IPS DF 6.9 (cell line): ENCODE results near the gene TMC3.

Experiments used
- DNase-seq: peaks from one replicate; pipeline ENCODE4 v3.0.0-alpha.2; 2013; ENCODE audit warnings: low read depth, low spot score
- H3K27ac ChIP-seq: one replicate; pipeline ENCODE4 v1.5.1; 2013; ENCODE audit warnings: low read length, control low read depth
- H3K27me3 ChIP-seq: 2 replicates; pipeline ENCODE4 v1.6.1; 2013; ENCODE audit warnings: mild to moderate bottlenecking, low read length; ENCODE audit not compliant: control insufficient read depth, insufficient read depth
- H3K36me3 ChIP-seq: 2 replicates; pipeline ENCODE4 v1.6.1; 2013; ENCODE audit warnings: low read length; ENCODE audit not compliant: control insufficient read depth, insufficient read depth
- H3K4me1 ChIP-seq: 2 replicates; pipeline ENCODE4 v1.6.1; 2013; ENCODE audit warnings: low read length; ENCODE audit not compliant: control insufficient read depth, insufficient read depth
- H3K4me3 ChIP-seq: 2 replicates; pipeline ENCODE4 v1.5.1; 2013; ENCODE audit warnings: mild to moderate bottlenecking, low read length
- H3K9me3 ChIP-seq: 2 replicates; pipeline ENCODE4 v1.6.1; 2013; ENCODE audit warnings: low read length, inconsistent platforms; ENCODE audit not compliant: control insufficient read depth, insufficient read depth
- WGBS: extraction: QIAGEN DNeasy Blood & Tissue Kit; methylation state at CpG from one replicate; pipeline ENCODE4 v1.1.7; 2013; ENCODE audit warnings: mixed read lengths, missing lambda C conversion rate; ENCODE audit not compliant: insufficient read length, insufficient coverage; 5-methylcytosine and 5-hydroxymethylcytosine counted together

TMC3 gene

GRCh38 chr15:81372575-81372974 is 1.4 kb downstream of the TMC3 start:
- no CpG with 5 or more reads among the region's 3 CpGs for WGBS
- no peaks in the 10 kb centered on the region for H3K4me1 ChIP-seq

DNA sequence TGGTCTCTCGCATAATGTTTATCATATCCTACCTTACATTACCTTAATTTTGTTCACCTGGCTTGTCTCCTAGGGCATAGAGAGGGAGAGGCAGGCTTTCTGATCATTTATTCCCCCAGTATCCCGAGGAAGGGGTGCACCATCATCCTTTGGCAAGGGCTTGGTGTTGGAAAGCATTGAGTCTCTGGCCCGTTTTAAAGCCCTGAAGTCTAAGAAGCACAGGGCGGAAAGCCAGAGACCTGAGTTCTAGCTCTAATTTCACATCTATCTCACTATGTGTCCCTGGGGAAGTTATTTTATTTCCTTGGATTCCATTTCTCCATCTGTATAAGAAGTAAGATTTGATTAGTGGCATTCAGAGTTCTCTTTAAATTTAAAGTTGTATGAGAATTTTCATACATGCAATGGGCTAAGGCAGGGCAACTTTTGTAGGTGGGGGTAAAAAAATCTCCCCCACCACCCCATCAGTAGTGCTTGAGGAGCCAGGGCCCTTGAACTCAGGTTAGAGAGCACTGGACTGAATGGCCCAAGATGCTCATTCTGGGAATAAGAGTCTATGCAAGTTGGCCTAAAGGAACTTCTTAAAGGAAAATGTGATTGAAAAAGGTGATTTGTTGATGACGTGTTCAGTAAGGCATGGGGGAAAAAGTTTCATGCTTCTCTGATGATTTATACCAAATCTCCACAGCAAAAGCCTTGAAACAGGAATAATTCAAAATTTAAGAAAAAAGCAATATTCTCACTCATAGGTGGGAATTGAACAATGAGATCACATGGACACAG is 10.1 kb downstream of the TMC3 start:
- DNase-seq: no peak
- WGBS: no CpG with 5 or more reads among the region's 5 CpGs
- H3K36me3 ChIP-seq: no peaks in the 10 kb centered on the region
- no peaks in the 10 kb centered on the region for H3K4me1 ChIP-seq
- H3K27ac ChIP-seq: no peak overlapping the region
- H3K9me3 ChIP-seq: no peaks in the 10 kb centered on the region
- no peak overlapping the region for H3K4me3 ChIP-seq
- H3K27me3 ChIP-seq: no peaks in the 10 kb centered on the region

More at GRCh38 chr15:81372575-81372974, 1.4 kb downstream of the TMC3 start:
- Histone ChIP-seq H3K27ac (no peak overlapping the region), H3K4me3 (no peak overlapping the region), H3K9me3 (no peaks in the 10 kb centered on the region), H3K36me3 (no peaks in the 10 kb centered on the region), H3K27me3 (no peaks in the 10 kb centered on the region)
- DNase-seq: no peak

GRCh38 chr15:81363276-81363675 is 10.7 kb downstream of the TMC3 start:
- H3K9me3 ChIP-seq: no peaks in the 10 kb centered on the region
- no peak for DNase-seq
- H3K27ac ChIP-seq: no peak overlapping the region
- no peaks in the 10 kb centered on the region for H3K36me3 ChIP-seq
- no peaks in the 10 kb centered on the region for H3K4me1 ChIP-seq
- no peak overlapping the region for H3K4me3 ChIP-seq
- no CpG with 5 or more reads among the region's 3 CpGs for WGBS
- no peaks in the 10 kb centered on the region for H3K27me3 ChIP-seq

DNA sequence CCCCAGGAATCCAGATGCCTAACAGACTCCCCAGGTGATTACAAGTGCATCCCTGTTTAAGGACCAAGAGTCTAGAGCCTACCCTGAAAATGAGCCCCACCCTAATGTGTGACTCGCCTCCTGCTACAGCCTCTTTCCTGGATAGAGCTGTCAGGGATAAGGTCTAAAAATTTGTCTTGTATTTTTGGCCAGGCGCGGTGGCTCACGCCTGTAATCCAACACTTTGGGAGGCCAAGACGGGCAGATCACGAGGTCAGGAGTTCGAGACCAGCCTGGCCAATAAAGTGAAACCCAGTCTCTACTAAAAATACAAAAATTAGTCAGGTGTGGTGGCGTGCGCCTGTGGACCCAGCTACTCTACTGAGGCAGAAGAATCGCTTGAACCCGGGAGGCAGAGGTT is 11.2 kb downstream of the TMC3 start:
- no peak for DNase-seq
- Histone ChIP-seq H3K4me3 (no peak overlapping the region), H3K4me1 (no peaks in the 10 kb centered on the region), H3K27ac (no peak overlapping the region), H3K27me3 (no peaks in the 10 kb centered on the region), H3K36me3 (no peaks in the 10 kb centered on the region), H3K9me3 (no peaks in the 10 kb centered on the region)
- no CpG with 5 or more reads among the region's 11 CpGs for WGBS

DNA sequence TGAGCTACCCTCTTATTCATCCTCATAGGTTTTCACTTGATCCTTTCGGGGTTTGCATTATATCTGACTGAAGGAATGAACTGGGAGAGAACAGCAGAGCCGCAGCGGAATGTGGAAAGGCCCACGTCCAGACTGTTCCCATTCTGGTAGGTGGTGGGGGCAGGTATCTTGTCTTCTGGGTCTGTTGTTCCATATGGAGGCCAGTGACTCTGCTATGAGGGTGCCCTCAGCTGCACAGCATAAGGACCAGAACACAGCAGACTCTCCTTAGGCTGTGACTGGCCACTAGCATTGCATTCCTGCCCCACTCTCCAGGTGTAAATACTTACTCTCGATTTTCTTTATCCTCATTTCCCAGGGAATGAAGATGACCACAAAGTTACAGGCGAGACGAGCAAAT is 12.1 kb downstream of the TMC3 start:
- H3K4me3 ChIP-seq: no peak overlapping the region
- H3K9me3 ChIP-seq: no peaks in the 10 kb centered on the region
- no peak overlapping the region for H3K27ac ChIP-seq
- WGBS: no CpG with 5 or more reads among the region's 7 CpGs
- H3K4me1 ChIP-seq: 0 out of 2 replicates have a peak, but pooled peaks cover 1% of the 10 kb centered on the region
- H3K36me3 ChIP-seq: no peaks in the 10 kb centered on the region
- H3K27me3 ChIP-seq: no peaks in the 10 kb centered on the region
- DNase-seq: no peak

DNA sequence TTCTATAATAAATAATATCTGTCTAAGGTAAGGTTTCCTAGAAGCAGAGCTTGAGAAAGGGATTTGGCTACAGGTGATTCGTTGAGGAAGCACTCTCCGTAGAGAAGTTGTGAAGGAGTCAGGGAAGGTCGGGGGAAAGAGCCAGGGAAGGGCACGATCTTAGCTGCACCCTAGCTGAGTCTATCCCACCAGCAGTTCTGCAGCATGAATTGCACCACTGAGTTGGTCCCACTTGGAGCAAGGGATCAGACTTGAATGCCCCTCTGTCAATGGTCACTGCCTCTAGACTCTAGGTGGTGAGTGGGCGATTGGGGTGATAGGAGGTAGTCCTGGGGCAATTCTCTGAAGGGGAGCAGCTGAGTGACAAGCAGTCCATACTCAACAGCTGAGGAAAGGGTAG is 13.5 kb downstream of the TMC3 start:
- Histone ChIP-seq H3K27ac (no peak overlapping the region), H3K4me1 (0 out of 2 replicates have a peak, but pooled peaks cover 1% of the 10 kb centered on the region), H3K36me3 (no peaks in the 10 kb centered on the region), H3K27me3 (no peaks in the 10 kb centered on the region), H3K9me3 (no peaks in the 10 kb centered on the region), H3K4me3 (no peak overlapping the region)
- no peak for DNase-seq
- no CpG with 5 or more reads among the region's 5 CpGs for WGBS

- no peak overlapping the region for H3K27ac ChIP-seq
- H3K4me3 ChIP-seq: no peak overlapping the region
- WGBS: no CpG with 5 or more reads among the region's 6 CpGs
- H3K27me3 ChIP-seq: no peaks in the 10 kb centered on the region
- H3K36me3 ChIP-seq: no peaks in the 10 kb centered on the region
- no peak for DNase-seq
- H3K9me3 ChIP-seq: no peaks in the 10 kb centered on the region
- 0 out of 2 replicates have a peak, but pooled peaks cover 1% of the 10 kb centered on the region for H3K4me1 ChIP-seq
These were observed 15.8 kb downstream of the TMC3 start for GRCh38 chr15:81358248-81358647.

DNA sequence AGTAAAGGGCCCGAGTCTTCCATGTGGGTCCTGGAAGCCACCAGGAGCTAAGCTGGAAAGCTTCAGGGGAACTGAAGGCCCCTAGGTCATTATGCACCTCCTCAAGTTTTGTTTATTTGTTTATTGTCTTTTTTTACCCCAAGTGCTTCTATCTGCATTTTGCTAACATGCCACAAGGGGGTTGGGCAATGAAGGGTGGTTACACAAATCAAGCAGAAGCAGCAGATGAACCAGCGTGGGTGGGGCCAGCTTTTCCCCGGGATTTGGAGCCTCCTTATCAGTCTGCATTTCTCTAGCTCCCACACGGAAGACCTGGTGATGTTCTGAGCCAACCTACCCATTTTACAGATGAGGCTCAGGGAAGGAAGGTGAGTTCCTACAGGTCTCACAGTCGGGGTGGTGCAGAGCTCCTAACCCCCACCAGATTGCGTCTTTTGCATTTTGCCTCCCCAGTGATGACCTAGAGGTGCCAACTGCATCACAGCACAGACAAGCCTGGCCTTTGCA is 16.8 kb downstream of the TMC3 start:
- H3K36me3 ChIP-seq: no peaks in the 10 kb centered on the region
- H3K9me3 ChIP-seq: no peaks in the 10 kb centered on the region
- no peaks in the 10 kb centered on the region for H3K27me3 ChIP-seq
- H3K4me3 ChIP-seq: no peak overlapping the region
- no CpG with 5 or more reads among the region's 6 CpGs for WGBS
- no peak for DNase-seq
- H3K4me1 ChIP-seq: 0 out of 2 replicates have a peak, but pooled peaks cover 1% of the 10 kb centered on the region
- no peak overlapping the region for H3K27ac ChIP-seq

DNA sequence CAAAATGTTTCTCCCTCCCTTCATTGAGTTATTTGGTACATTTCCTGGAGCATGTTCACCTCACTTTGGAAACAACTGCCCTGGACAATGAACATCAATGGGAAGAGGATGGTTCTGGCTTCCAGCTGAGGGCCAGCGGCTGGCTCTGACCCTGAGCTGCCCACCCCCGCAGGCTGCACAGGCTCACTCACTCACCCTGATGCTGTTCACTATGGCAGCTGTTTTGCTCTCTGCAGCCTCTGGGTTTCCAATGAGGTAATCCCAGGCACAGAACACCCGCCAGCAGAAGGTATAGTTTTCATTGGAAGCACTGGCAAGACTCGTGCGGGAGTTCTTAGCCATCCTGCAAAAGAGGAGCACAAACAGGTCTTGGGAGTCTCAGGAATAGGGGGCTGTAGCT is 17.8 kb downstream of the TMC3 start:
- WGBS: no CpG with 5 or more reads among the region's 5 CpGs
- H3K27me3 ChIP-seq: no peaks in the 10 kb centered on the region
- no peaks in the 10 kb centered on the region for H3K36me3 ChIP-seq
- H3K4me1 ChIP-seq: 0 out of 2 replicates have a peak, but pooled peaks cover 1% of the 10 kb centered on the region
- no peak for DNase-seq
- H3K4me3 ChIP-seq: no peak overlapping the region
- H3K27ac ChIP-seq: no peak overlapping the region
- no peaks in the 10 kb centered on the region for H3K9me3 ChIP-seq

- Histone ChIP-seq H3K36me3 (no peaks in the 10 kb centered on the region), H3K4me3 (no peak overlapping the region), H3K4me1 (no peaks in the 10 kb centered on the region), H3K27me3 (no peaks in the 10 kb centered on the region), H3K27ac (no peak overlapping the region), H3K9me3 (no peaks in the 10 kb centered on the region)
- DNase-seq: no peak
- WGBS: no CpG with 5 or more reads among the region's 5 CpGs
These were observed 22.4 kb downstream of the TMC3 start for GRCh38 chr15:81351651-81352050.

- H3K27ac ChIP-seq: no peak overlapping the region
- no peaks in the 10 kb centered on the region for H3K27me3 ChIP-seq
- no peaks in the 10 kb centered on the region for H3K36me3 ChIP-seq
- H3K4me3 ChIP-seq: no peak overlapping the region
- DNase-seq: no peak
- no CpG with 5 or more reads among the region's 3 CpGs for WGBS
- no peaks in the 10 kb centered on the region for H3K4me1 ChIP-seq
- no peaks in the 10 kb centered on the region for H3K9me3 ChIP-seq
These were observed 24.7 kb downstream of the TMC3 start for GRCh38 chr15:81349271-81349670.
